Stomach (tissue), 4 donors: ENCODE measurements around the gene PIEZO1.

Experiments
- CTCF ChIP-seq, 7 experiments: fragments of 450-650 bp in 4 of 7; fragments of 200-600 bp in 3 of 7; sonication (generic) in 3 of 7; IDR thresholded peaks; one replicate each; pipeline ENCODE4 v1.5.1; 2016 to 2019; ENCODE audit warnings: antibody characterized with exemption in 7 of 7, control low read depth in 2 of 7, mild to moderate bottlenecking in 1 of 7
- EP300 ChIP-seq: sonication (generic); formaldehyde crosslinking; IDR thresholded peaks from one replicate; pipeline ENCODE4 v1.6.1; 2017; ENCODE audit warnings: antibody characterized with exemption
- POLR2A ChIP-seq, 4 donors: fragments of 450-650 bp; IDR thresholded peaks; one replicate each; pipeline ENCODE4 v1.6.1; 2016; ENCODE audit warnings: antibody characterized with exemption in 4 of 4, control low read depth in 2 of 4, mild to moderate bottlenecking in 1 of 4, moderate library complexity in 1 of 4
- POLR2AphosphoS5 ChIP-seq, 3 donors: sonication (generic); formaldehyde crosslinking; IDR thresholded peaks; one replicate each; pipeline ENCODE4 v1.6.1; 2016; ENCODE audit warnings: antibody characterized with exemption in 3 of 3

GRCh38 chr16:88774544-88775393, 10.3 kb downstream of the PIEZO1 start:
- TF ChIP-seq CTCF (IDR thresholded peaks at IDR 0.05), result no peak
- TF ChIP-seq EP300, result no peak
- no peak for TF ChIP-seq POLR2A (IDR thresholded peaks at IDR 0.05)
- no peak for TF ChIP-seq POLR2AphosphoS5 (IDR thresholded peaks at IDR 0.05)
